HepG2 (cell line): ENCODE data around the gene CC2D1A. TPM values are rescaled to one million over a fixed set of nuclear protein-coding genes. Genes with fewer than 3 reads are reported as not detected.
A peak's percentile ranks its signal among the peaks of the same experiment; 100 is the strongest.

Source experiments
- ARNT2 ChIP-seq: sonication (generic); formaldehyde crosslinking; IDR thresholded peaks from 2 replicates; pipeline ENCODE4 v1.8.0; 2022; ENCODE audit warnings: mild to moderate bottlenecking, low read depth, missing genetic modification reagents, moderate library complexity
- CBX1 ChIP-seq: IDR thresholded peaks from one replicate; pipeline ENCODE4 v1.6.1; 2016; ENCODE audit warnings: antibody characterized with exemption, low read depth
- HMG20A ChIP-seq: IDR thresholded peaks from 2 replicates; pipeline ENCODE4 v1.6.1; 2016; ENCODE audit warnings: borderline replicate concordance
- HOXA9 ChIP-seq: sonication (generic); formaldehyde crosslinking; IDR thresholded peaks from 2 replicates; pipeline ENCODE4 v1.8.1; 2022; ENCODE audit warnings: missing genetic modification reagents, mild to moderate bottlenecking, moderate library complexity, borderline replicate concordance
- MAF1 ChIP-seq: sonication (generic); formaldehyde crosslinking; IDR thresholded peaks from 2 replicates; pipeline ENCODE4 v1.5.0; 2020; ENCODE audit warnings: missing genetic modification reagents, borderline replicate concordance
- RBM22 ChIP-seq: fragments of 200-400 bp; formaldehyde crosslinking; optimal IDR thresholded peaks from 2 replicates; pipeline ENCODE3; 2017; ENCODE audit warnings: mild to moderate bottlenecking, low read length, moderate library complexity
- RFX3 ChIP-seq: IDR thresholded peaks from 2 replicates; pipeline ENCODE4 v1.6.1; 2016; ENCODE audit warnings: missing biosample characterization, missing genetic modification reagents
- SATB2 ChIP-seq: sonication (generic); formaldehyde crosslinking; IDR thresholded peaks from 2 replicates; pipeline ENCODE4 v1.5.0; 2020; ENCODE audit warnings: missing genetic modification reagents
- SMYD3 ChIP-seq: sonication (generic); formaldehyde crosslinking; IDR thresholded peaks from 2 replicates; pipeline ENCODE4 v1.8.1; 2023; ENCODE audit warnings: mild to moderate bottlenecking, missing genetic modification reagents
- STAT6 ChIP-seq: sonication (generic); formaldehyde crosslinking; IDR thresholded peaks from 2 replicates; pipeline ENCODE4 v1.4.0; 2020; ENCODE audit warnings: missing genetic modification reagents, mild to moderate bottlenecking, borderline replicate concordance
- SUZ12 ChIP-seq: fragments of 150-350 bp; IDR thresholded peaks from 2 replicates; pipeline ENCODE4 v1.6.1; 2014; ENCODE audit warnings: low read depth, low read length
- THAP9 ChIP-seq: sonication (generic); formaldehyde crosslinking; IDR thresholded peaks from 2 replicates; pipeline ENCODE4; 2020; ENCODE audit warnings: missing genetic modification reagents, mild to moderate bottlenecking, borderline replicate concordance
- YEATS4 ChIP-seq: sonication (generic); formaldehyde crosslinking; IDR thresholded peaks from 2 replicates; pipeline ENCODE4 v1.4.0; 2020; ENCODE audit warnings: missing genetic modification reagents, borderline replicate concordance
- ZBTB33 ChIP-seq: sonication (generic); formaldehyde crosslinking; IDR thresholded peaks from 2 replicates; pipeline ENCODE4 v1.4.0; 2020; ENCODE audit warnings: missing genetic modification reagents
- ZNF451 ChIP-seq: sonication (generic); formaldehyde crosslinking; IDR thresholded peaks from 2 replicates; pipeline ENCODE4 v1.5.0; 2020; ENCODE audit warnings: mild to moderate bottlenecking, missing genetic modification reagents
- ZNF562 ChIP-seq: sonication (generic); formaldehyde crosslinking; IDR thresholded peaks from 2 replicates; pipeline ENCODE4 v1.8.0; 2022; ENCODE audit warnings: missing genetic modification reagents, borderline replicate concordance
- ZNF605 ChIP-seq: sonication (generic); formaldehyde crosslinking; IDR thresholded peaks from 2 replicates; pipeline ENCODE4 v1.8.0; 2022; ENCODE audit warnings: mild to moderate bottlenecking, missing genetic modification reagents
- ZNF639 ChIP-seq: conservative IDR thresholded peaks from 2 replicates; pipeline ENCODE4 v1.6.1; 2018; ENCODE audit warnings: missing genetic modification reagents
- ZNF672 ChIP-seq: sonication (generic); formaldehyde crosslinking; IDR thresholded peaks from 2 replicates; pipeline ENCODE4 v1.8.1; 2022; ENCODE audit warnings: missing genetic modification reagents
- ZSCAN30 ChIP-seq: sonication (generic); formaldehyde crosslinking; IDR thresholded peaks from 2 replicates; pipeline ENCODE4 v1.5.0; 2020; ENCODE audit warnings: mild to moderate bottlenecking, missing genetic modification reagents
- ZSCAN31 ChIP-seq: sonication (generic); formaldehyde crosslinking; IDR thresholded peaks from 2 replicates; pipeline ENCODE4 v1.5.0; 2020; ENCODE audit warnings: low read depth, mild to moderate bottlenecking, missing genetic modification reagents
- polyA plus RNA-seq, 8 experiments: library from polyadenylated mRNA; depleted of rRNA in 3 of 8; stranded (reverse) in 7 of 8; unstranded in 1 of 8; fragments of >200 nt; fragmentation: Illumina TruSeq in 4 of 8; extraction: Trizol in 4 of 8; gene quantifications; 2 replicates each; pipeline versions ENCODE4 v1.2.1 to v1.2.3, GENCODE V29; 2011 to 2016; ENCODE audit warnings: low read depth in 4 of 8, missing spikeins in 1 of 8, mixed read lengths in 1 of 8; ENCODE audit not compliant: insufficient read depth in 1 of 8
- total RNA-seq, 5 experiments: library from RNA; depleted of rRNA; stranded (reverse); fragments of >200 nt; fragmentation: Illumina TruSeq; extraction: Trizol; gene quantifications; 2 replicates each; pipeline ENCODE4 v1.2.3, GENCODE V29; 2016; ENCODE audit warnings: low read depth in 1 of 5

Gene CC2D1A
- total and polyA plus RNA-seq, 2 of the 13 experiments (the other 11 are each of a cell fraction or from before 2014, with no cell fraction given), result 9.7 to 11.5 TPM

DNA sequence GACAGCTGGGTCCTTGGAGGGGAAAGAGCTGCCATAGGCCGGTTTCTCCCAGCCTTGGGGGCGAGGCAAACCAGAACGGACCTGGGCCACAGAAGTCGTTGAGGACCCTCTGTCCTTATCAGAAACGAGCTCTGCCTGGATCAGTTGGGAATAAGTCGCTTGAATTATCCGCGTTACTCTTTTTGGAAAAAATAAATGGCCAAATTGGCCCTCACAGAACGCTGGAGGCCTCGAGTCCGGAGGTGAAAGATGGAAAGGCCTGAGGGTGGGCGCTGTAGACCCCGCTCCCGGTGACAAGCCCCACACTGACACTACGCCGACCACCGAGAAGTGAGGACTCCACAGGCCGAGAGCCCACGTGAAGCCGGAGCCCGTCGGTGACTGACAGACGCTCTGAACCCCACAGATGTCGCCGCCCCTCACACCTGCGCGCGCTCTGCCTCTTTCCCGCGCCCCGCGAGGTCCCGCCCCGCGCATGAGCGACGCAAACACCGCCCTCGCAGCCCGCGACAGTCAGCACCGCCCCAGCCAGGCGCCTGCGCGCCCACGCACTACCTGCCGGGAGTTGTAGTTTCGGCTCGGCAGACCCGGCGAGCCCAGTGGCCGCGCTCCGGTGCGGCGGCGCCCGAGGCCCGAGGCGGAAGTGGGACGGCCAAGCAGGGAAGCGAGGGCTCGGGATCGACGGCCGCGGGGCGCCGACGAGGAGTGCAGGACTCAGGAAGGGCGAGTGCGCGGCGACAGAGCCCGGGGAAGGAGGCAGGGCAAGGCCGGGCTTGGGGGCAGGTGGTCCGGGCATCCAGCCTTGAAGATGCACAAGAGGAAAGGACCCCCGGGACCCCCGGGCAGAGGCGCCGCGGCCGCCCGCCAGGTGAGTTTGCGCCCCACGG lies at the start of gene CC2D1A, which contains the start of gene BRME1 (continued):
- TF ChIP-seq YEATS4 (peak; percentile 50; the same call in 1 of the 2 replicates), CBX1 (peak; percentile 83), HMG20A (no peak), SMYD3 (CRISPR knock-in tag) (no peak; the same call in 1 of the 2 replicates), MAF1 (CRISPR knock-in tag) (no peak), ARNT2 (CRISPR knock-in tag) (peak; percentile 97), ZBTB33 (peak; percentile 31; the same call in 1 of the 2 replicates), ZNF639 (CRISPR knock-in tag) (peak; percentile 93), ZNF451 (peak; percentile 93), ZSCAN31 (peak; percentile 91; the same call in 1 of the 2 replicates), RFX3 (no peak), SATB2 (CRISPR knock-in tag) (0 out of 2 replicates have a peak, but pooled peaks have one; percentile 62), ZSCAN30 (CRISPR knock-in tag) (no peak), THAP9 (CRISPR knock-in tag) (no peak), RBM22 (no peak), ZNF672 (CRISPR knock-in tag) (no peak), ZNF605 (peak; percentile 82), ZNF562 (CRISPR knock-in tag) (no peak), HOXA9 (CRISPR knock-in tag) (no peak), STAT6 (CRISPR knock-in tag) (peak; percentile 84; the same call in 1 of the 2 replicates), SUZ12 (peak; percentile 74)
